ENCODE data around the gene GPSM3. TPM values are rescaled to one million over a fixed set of nuclear protein-coding genes. Genes with fewer than 3 reads are reported as not detected.
A peak's percentile ranks its signal among the peaks of the same experiment; 100 is the strongest.

GPSM3 gene
- total RNA-seq, 4 donors from 2014 or later = 5.9 to 17.7 (median 8.8) TPM

DNA sequence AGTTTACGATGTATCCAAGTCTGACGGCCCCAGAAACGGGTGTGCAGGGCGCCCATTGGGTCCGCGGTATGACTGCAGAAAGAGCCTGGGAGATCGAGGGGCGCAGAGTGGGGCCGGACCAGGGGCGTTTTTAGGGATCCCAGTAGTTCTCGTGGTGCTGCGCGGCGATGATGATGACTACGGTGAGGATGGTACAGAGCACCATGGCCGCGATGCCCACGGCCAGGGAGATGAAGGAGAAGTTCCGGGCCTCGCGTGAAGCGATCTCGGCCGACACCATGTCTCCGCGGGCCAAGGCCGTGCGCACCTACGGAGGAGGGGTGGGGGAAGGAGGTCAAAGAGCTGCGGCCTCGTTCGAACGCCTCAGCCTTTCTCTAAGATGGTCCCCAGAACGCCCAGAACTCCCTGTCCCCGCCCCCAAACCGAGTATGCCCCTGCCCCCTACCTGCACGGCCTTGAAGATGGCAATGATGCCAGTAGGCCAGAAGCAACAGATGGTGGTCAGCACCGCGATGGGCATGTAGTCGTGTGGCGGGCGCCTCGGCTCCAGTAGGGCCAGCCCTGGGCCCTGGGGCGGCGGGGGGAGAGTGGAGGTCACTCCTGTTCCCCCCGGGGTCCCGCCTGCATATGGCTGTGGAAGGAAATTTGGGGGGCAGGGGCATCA, 43.2 kb downstream of the GPSM3 start:
- H3K4me1 ChIP-seq = peaks cover 0 to 40% (median 15%) of the 10 kb centered on the region in 4 donors
- TF ChIP-seq POLR2A (IDR thresholded peaks at IDR 0.05) = no peak
- no peak for TF ChIP-seq EP300 (IDR thresholded peaks at IDR 0.05)
- TF ChIP-seq, protein P1, sequence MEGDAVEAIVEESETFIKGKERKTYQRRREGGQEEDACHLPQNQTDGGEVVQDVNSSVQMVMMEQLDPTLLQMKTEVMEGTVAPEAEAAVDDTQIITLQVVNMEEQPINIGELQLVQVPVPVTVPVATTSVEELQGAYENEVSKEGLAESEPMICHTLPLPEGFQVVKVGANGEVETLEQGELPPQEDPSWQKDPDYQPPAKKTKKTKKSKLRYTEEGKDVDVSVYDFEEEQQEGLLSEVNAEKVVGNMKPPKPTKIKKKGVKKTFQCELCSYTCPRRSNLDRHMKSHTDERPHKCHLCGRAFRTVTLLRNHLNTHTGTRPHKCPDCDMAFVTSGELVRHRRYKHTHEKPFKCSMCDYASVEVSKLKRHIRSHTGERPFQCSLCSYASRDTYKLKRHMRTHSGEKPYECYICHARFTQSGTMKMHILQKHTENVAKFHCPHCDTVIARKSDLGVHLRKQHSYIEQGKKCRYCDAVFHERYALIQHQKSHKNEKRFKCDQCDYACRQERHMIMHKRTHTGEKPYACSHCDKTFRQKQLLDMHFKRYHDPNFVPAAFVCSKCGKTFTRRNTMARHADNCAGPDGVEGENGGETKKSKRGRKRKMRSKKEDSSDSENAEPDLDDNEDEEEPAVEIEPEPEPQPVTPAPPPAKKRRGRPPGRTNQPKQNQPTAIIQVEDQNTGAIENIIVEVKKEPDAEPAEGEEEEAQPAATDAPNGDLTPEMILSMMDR (IDR thresholded peaks at IDR 0.05) = no peak
- H3K27me3 ChIP-seq = no peaks in the 10 kb centered on the region
- peaks cover 0 to 10% (median 0%) of the 10 kb centered on the region in 3 donors for H3K36me3 ChIP-seq
- H3K9me3 ChIP-seq = no peaks in the 10 kb centered on the region
- DNase-seq (ENCODE audit: low spot score in 2 of 2) = no peak
- WGBS, 2 donors = 67 to 70% methylated on average over 30 to 42 of the region's 47 CpGs
- peak overlapping the region in 1 of 4 donors; percentile 97 for H3K27ac ChIP-seq
- peak overlapping the region in 2 of 4 donors; percentile 16 to 39 for H3K4me3 ChIP-seq

DNA sequence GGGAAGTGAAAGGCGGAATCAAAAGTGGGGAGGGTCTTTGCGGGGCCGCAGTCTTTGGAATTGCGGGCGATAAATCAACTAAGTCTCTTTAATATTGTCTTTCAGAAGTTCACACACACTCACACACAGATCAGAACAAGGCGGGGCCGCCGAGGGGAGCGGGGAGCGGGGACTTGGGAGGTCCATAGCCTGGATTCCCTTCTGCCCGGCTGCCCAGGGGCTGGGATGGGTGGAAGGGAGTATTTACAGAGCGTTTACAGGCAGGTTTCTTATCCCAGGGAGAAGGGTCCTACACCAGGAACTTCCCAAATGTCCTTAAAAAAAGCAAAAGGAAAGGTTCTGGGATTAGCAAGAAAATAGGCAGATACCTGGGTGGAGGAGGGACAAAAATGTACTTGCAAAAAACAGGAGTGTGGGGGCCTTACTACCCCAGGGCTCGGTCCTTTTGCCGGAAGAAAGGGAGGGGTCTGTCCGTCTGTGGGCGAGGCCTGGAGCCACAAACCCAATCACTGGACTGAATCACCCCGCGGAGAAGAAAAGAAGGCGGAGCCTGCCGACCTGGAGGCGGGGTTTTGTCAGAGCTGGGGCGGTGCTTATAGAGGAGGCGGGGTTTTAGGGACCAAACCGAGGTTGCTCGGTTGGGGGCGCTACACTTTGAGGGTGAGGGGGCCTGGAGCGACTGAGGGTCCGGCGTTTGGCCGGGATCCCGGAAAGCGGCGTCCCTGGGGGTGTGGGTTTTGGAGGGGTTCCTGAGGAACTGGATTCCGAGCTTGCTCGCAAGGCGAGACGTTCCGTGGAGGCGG, 44.0 kb downstream of the GPSM3 start:
- Histone ChIP-seq H3K4me1 (peaks cover 0 to 38% (median 15%) of the 10 kb centered on the region in 4 donors), H3K27me3 (no peaks in the 10 kb centered on the region), H3K27ac (no peak overlapping the region), H3K9me3 (no peaks in the 10 kb centered on the region), H3K4me3 (peak overlapping the region in 2 of 4 donors; percentile 16 to 39), H3K36me3 (peaks cover 0 to 10% (median 0%) of the 10 kb centered on the region in 3 donors)
- 52 to 54% methylated on average over 39 of the region's 39 CpGs for WGBS, 2 donors
- TF ChIP-seq POLR2A (IDR thresholded peaks at IDR 0.05) = no peak
- TF ChIP-seq EP300 (IDR thresholded peaks at IDR 0.05) = no peak
- TF ChIP-seq, protein P1 (IDR thresholded peaks at IDR 0.05) = no peak
- DNase-seq (ENCODE audit: low spot score in 2 of 2) = peak in 1 of 2 donors; percentile 54

DNA sequence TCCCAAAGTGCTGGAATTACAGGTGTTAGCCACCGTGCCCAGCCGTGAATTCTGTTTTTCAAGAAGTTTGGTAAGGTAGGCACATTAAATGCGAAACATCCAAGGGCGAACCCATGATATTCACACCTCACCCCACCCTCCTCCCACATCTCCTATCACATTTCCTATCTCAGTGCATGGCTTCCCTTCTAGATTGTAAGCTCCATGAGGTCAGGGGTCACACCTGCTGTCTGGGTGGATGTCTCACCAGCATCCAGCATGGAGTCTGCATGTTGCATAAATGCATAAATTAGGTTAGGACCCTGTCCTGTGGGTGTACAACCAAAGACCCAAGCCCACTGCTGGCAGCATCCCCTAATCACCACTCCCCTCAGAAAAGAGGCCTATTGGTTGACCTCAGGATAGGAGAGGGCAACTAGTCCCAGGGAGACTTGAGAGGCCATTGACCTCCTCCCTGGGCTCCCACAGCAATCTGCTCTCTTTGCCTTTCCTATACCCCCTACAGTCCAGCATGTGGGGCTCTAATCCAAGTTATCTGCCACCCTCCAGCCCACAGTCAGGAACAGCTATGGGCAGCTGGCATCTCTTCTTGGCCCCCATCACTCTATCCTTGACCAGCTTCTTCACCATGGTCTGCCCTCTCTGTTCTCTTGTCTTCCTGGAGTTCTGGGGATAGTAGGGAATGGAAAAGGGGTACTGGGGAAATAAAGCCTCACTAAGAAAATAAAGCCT, 44.9 kb downstream of the GPSM3 start:
- Histone ChIP-seq H3K27ac (no peak overlapping the region), H3K4me1 (peaks cover 0 to 29% (median 13%) of the 10 kb centered on the region in 4 donors), H3K4me3 (no peak overlapping the region), H3K36me3 (peaks cover 0 to 10% (median 0%) of the 10 kb centered on the region in 3 donors), H3K9me3 (no peaks in the 10 kb centered on the region), H3K27me3 (no peaks in the 10 kb centered on the region)
- DNase-seq (ENCODE audit: low spot score in 2 of 2) = no peak
- TF ChIP-seq POLR2A (IDR thresholded peaks at IDR 0.05) (no peak), EP300 (IDR thresholded peaks at IDR 0.05) (no peak)
- TF ChIP-seq, protein P1 (IDR thresholded peaks at IDR 0.05) = no peak
- 91 to 95% methylated on average over 4 of the region's 4 CpGs for WGBS, 2 donors

DNA sequence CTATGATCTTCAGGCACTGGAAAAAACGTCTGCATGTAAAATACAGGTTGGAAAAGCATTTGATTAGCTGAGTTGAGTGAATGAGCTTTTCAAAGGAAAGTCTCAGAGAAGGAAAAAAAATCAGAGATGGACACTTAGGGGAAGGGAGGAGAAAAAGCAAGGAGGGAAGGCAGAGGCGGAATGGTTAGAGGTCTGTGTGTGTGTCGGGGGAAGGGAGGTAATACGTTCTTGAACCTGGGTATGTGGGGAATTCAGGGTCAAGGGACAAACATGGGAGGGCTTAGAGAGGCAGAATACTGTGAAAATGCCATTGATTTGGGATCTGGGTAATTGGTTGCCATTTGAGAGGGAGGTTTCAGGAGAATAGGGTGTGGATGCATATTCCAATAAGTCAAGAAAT, 45.8 kb downstream of the GPSM3 start:
- Histone ChIP-seq H3K27me3 (no peaks in the 10 kb centered on the region), H3K4me3 (no peak overlapping the region), H3K4me1 (peaks cover 0 to 22% (median 6%) of the 10 kb centered on the region in 4 donors), H3K36me3 (peaks cover 0 to 10% (median 0%) of the 10 kb centered on the region in 3 donors), H3K9me3 (no peaks in the 10 kb centered on the region), H3K27ac (no peak overlapping the region)
- WGBS, 2 donors = 35 to 39% methylated on average over 4 of the region's 4 CpGs
- TF ChIP-seq, protein P1 (IDR thresholded peaks at IDR 0.05) = no peak
- TF ChIP-seq POLR2A (IDR thresholded peaks at IDR 0.05) (no peak), EP300 (IDR thresholded peaks at IDR 0.05) (no peak)
- no peak for DNase-seq (ENCODE audit: low spot score in 2 of 2)

All from tibial nerve (tissue), 4 donors.